ENCODE measurements around the gene LYRM4. TPM values are rescaled to one million over a fixed set of nuclear protein-coding genes. Genes with fewer than 3 reads are reported as not detected.

LYRM4 gene
- total RNA-seq, 1 donor from 2014 or later, result 34.4 TPM

- Mint-ChIP-seq H3K4me1 (ENCODE audit: low read depth) (peaks cover 4% of the 10 kb centered on the region), H3K9me3 (ENCODE audit: low read depth) (peaks cover 3% of the 10 kb centered on the region), H3K27me3 (no peaks in the 10 kb centered on the region), H3K36me3 (ENCODE audit: insufficient read depth) (peaks cover 16% of the 10 kb centered on the region), H3K4me3 (ENCODE audit: low read depth) (no peak overlapping the region), H3K27ac (peak overlapping the region; percentile 47)
- no peak for DNase-seq (ENCODE audit: low spot score, unreplicated experiment)
- TF ChIP-seq CTCF (IDR thresholded peaks at IDR 0.05; ENCODE audit: unreplicated experiment), result no peak
Observed at GRCh38 chr6:5266423-5266822, 5.7 kb upstream of the LYRM4 start.

- DNase-seq (ENCODE audit: low spot score, unreplicated experiment), result no peak
- Mint-ChIP-seq H3K27me3 (no peaks in the 10 kb centered on the region), H3K9me3 (ENCODE audit: low read depth) (no peaks in the 10 kb centered on the region), H3K36me3 (ENCODE audit: insufficient read depth) (peaks cover 12% of the 10 kb centered on the region), H3K27ac (peak overlapping the region; percentile 100), H3K4me3 (ENCODE audit: low read depth) (peak overlapping the region; percentile 98), H3K4me1 (ENCODE audit: low read depth) (peaks cover 17% of the 10 kb centered on the region)
- no peak for TF ChIP-seq CTCF (IDR thresholded peaks at IDR 0.05; ENCODE audit: unreplicated experiment)
Observed at GRCh38 chr6:5261545-5262109, 877 bp upstream of the LYRM4 start.

GRCh38 chr6:5260111-5260620 lies 584 bp downstream of the LYRM4 start:
- Mint-ChIP-seq H3K4me1 (ENCODE audit: low read depth) (peaks cover 17% of the 10 kb centered on the region), H3K36me3 (ENCODE audit: insufficient read depth) (peaks cover 8% of the 10 kb centered on the region), H3K27ac (peak overlapping the region; percentile 99), H3K27me3 (no peaks in the 10 kb centered on the region), H3K9me3 (ENCODE audit: low read depth) (no peaks in the 10 kb centered on the region), H3K4me3 (ENCODE audit: low read depth) (peak overlapping the region; percentile 98)
- DNase-seq (ENCODE audit: low spot score, unreplicated experiment), result peak; percentile 41
- TF ChIP-seq CTCF (IDR thresholded peaks at IDR 0.05; ENCODE audit: unreplicated experiment), result no peak

GRCh38 chr6:5259428-5259827 lies 1.3 kb downstream of the LYRM4 start:
- Mint-ChIP-seq H3K36me3 (ENCODE audit: insufficient read depth) (peaks cover 10% of the 10 kb centered on the region), H3K9me3 (ENCODE audit: low read depth) (no peaks in the 10 kb centered on the region), H3K4me3 (ENCODE audit: low read depth) (peak overlapping the region; percentile 98), H3K27me3 (no peaks in the 10 kb centered on the region), H3K4me1 (ENCODE audit: low read depth) (peaks cover 17% of the 10 kb centered on the region), H3K27ac (peak overlapping the region; percentile 99)
- TF ChIP-seq CTCF (IDR thresholded peaks at IDR 0.05; ENCODE audit: unreplicated experiment), result no peak
- no peak for DNase-seq (ENCODE audit: low spot score, unreplicated experiment)

GRCh38 chr6:5257400-5257799 lies 3.4 kb downstream of the LYRM4 start:
- H3K36me3 Mint-ChIP-seq (ENCODE audit: insufficient read depth), result peaks cover 10% of the 10 kb centered on the region
- peaks cover 14% of the 10 kb centered on the region for H3K4me1 Mint-ChIP-seq (ENCODE audit: low read depth)
- no peak overlapping the region for H3K27ac Mint-ChIP-seq
- no peak overlapping the region for H3K4me3 Mint-ChIP-seq (ENCODE audit: low read depth)
- no peaks in the 10 kb centered on the region for H3K27me3 Mint-ChIP-seq
- no peak for TF ChIP-seq CTCF (IDR thresholded peaks at IDR 0.05; ENCODE audit: unreplicated experiment)
- no peak for DNase-seq (ENCODE audit: low spot score, unreplicated experiment)
- H3K9me3 Mint-ChIP-seq (ENCODE audit: low read depth), result no peaks in the 10 kb centered on the region
